Hepatocyte (in vitro differentiated cells): ENCODE measurements around the gene DLEC1. TPM values are rescaled to one million over a fixed set of nuclear protein-coding genes. Genes with fewer than 3 reads are reported as not detected.

Experiments used
- DNase-seq: peaks from one replicate; pipeline ENCODE4 v3.0.0-alpha.2; 2016; ENCODE audit warnings: low spot score
- H2AFZ ChIP-seq: fragments of 200-600 bp; sonication (generic); 2 replicates; pipeline ENCODE4 v1.6.0; 2016; ENCODE audit warnings: antibody characterized with exemption, mild to moderate bottlenecking
- H3K27ac ChIP-seq: fragments of 200-600 bp; sonication (generic); 2 replicates; pipeline ENCODE4 v1.5.1; 2016; ENCODE audit warnings: mild to moderate bottlenecking
- H3K27me3 ChIP-seq: fragments of 200-600 bp; sonication (generic); 2 replicates; pipeline ENCODE4 v1.6.1; 2016
- H3K36me3 ChIP-seq: fragments of 200-600 bp; sonication (generic); replicated peaks from 2 replicates; pipeline ENCODE4 v1.5.1; 2016; ENCODE audit warnings: low read depth; ENCODE audit not compliant: insufficient read depth
- H3K4me1 ChIP-seq: fragments of 200-600 bp; sonication (generic); 2 replicates; pipeline ENCODE4 v1.5.1; 2016; ENCODE audit warnings: mild to moderate bottlenecking, moderate library complexity; ENCODE audit not compliant: insufficient read depth
- H3K4me2 ChIP-seq: fragments of 200-600 bp; sonication (generic); 2 replicates; pipeline ENCODE4 v1.6.0; 2016
- H3K4me3 ChIP-seq: fragments of 200-600 bp; sonication (generic); 2 replicates; pipeline ENCODE4 v1.5.1; 2016; ENCODE audit warnings: mild to moderate bottlenecking
- H3K79me2 ChIP-seq: fragments of 200-600 bp; sonication (generic); 2 replicates; pipeline ENCODE4 v1.6.0; 2017; ENCODE audit warnings: mild to moderate bottlenecking
- H3K9me2 ChIP-seq: fragments of 200-600 bp; sonication (generic); replicated peaks from 2 replicates; pipeline ENCODE4 v1.6.0; 2017; ENCODE audit warnings: mild to moderate bottlenecking; ENCODE audit not compliant: insufficient read depth
- H3K9me3 ChIP-seq: fragments of 200-600 bp; sonication (generic); 2 replicates; pipeline ENCODE4 v1.5.1; 2016; ENCODE audit warnings: low read depth, mild to moderate bottlenecking
- H4K20me1 ChIP-seq: fragments of 200-600 bp; sonication (generic); 2 replicates; pipeline ENCODE4 v1.6.0; 2016; ENCODE audit warnings: mild to moderate bottlenecking; ENCODE audit not compliant: insufficient read depth, poor library complexity, severe bottlenecking
- CTCF ChIP-seq: fragments of 200-600 bp; sonication (generic); IDR thresholded peaks from 2 replicates; pipeline ENCODE4 v1.5.1; 2016; ENCODE audit warnings: antibody characterized with exemption, mild to moderate bottlenecking; ENCODE audit not compliant: poor library complexity
- EZH2 ChIP-seq: fragments of 200-600 bp; sonication (generic); IDR thresholded peaks from 2 replicates; pipeline ENCODE4 v1.6.1; 2016; ENCODE audit warnings: antibody characterized with exemption, mild to moderate bottlenecking, borderline replicate concordance
- EZH2phosphoT487 ChIP-seq: fragments of 200-600 bp; sonication (generic); IDR thresholded peaks from one replicate; pipeline ENCODE4 v1.6.1; 2018; ENCODE audit warnings: antibody characterized with exemption, mild to moderate bottlenecking, low read depth, moderate library complexity; ENCODE audit not compliant: unreplicated experiment, severe bottlenecking
- WGBS: methylation state at CpG from one replicate; pipeline ENCODE4 v1.1.6; 2016; ENCODE audit warnings: low lambda C conversion rate; ENCODE audit errors: missing lambda C conversion rate; 5-methylcytosine and 5-hydroxymethylcytosine counted together
- polyA plus RNA-seq: library from polyadenylated mRNA; unstranded; fragments of >200 nt; fragmentation: Nextera tagmentation; extraction: Ambion mirVana; gene quantifications from 2 replicates; pipeline ENCODE4 v1.2.1, GENCODE V29; 2016
- total RNA-seq: library from RNA; depleted of rRNA; stranded (reverse); fragments of >200 nt; gene quantifications from 2 replicates; pipeline ENCODE4 v1.2.3, GENCODE V29; 2014

Gene DLEC1
- total and polyA plus RNA-seq, 2 experiments from 2014 or later, result 0.23 to 1.5 TPM

GRCh38 chr3:38107911-38108648 is 69.1 kb downstream of the DLEC1 start:
- H3K9me3 ChIP-seq, result no peaks in the 10 kb centered on the region
- no peaks in the 10 kb centered on the region for H3K4me1 ChIP-seq
- H3K27ac ChIP-seq, result no peak overlapping the region
- no peak overlapping the region for H2AFZ ChIP-seq
- no peaks in the 10 kb centered on the region for H4K20me1 ChIP-seq
- H3K4me2 ChIP-seq, result no peak overlapping the region
- no peak for DNase-seq
- H3K9me2 ChIP-seq, result no peaks in the 10 kb centered on the region
- H3K4me3 ChIP-seq, result no peak overlapping the region
- TF ChIP-seq EZH2, result no peak
- TF ChIP-seq EZH2phosphoT487, result no peak
- no peak for TF ChIP-seq CTCF
- no peaks in the 10 kb centered on the region for H3K79me2 ChIP-seq
- H3K36me3 ChIP-seq, result no peaks in the 10 kb centered on the region
- H3K27me3 ChIP-seq, result no peaks in the 10 kb centered on the region
- WGBS, result 88% methylated on average over 7 of the region's 7 CpGs

DNA sequence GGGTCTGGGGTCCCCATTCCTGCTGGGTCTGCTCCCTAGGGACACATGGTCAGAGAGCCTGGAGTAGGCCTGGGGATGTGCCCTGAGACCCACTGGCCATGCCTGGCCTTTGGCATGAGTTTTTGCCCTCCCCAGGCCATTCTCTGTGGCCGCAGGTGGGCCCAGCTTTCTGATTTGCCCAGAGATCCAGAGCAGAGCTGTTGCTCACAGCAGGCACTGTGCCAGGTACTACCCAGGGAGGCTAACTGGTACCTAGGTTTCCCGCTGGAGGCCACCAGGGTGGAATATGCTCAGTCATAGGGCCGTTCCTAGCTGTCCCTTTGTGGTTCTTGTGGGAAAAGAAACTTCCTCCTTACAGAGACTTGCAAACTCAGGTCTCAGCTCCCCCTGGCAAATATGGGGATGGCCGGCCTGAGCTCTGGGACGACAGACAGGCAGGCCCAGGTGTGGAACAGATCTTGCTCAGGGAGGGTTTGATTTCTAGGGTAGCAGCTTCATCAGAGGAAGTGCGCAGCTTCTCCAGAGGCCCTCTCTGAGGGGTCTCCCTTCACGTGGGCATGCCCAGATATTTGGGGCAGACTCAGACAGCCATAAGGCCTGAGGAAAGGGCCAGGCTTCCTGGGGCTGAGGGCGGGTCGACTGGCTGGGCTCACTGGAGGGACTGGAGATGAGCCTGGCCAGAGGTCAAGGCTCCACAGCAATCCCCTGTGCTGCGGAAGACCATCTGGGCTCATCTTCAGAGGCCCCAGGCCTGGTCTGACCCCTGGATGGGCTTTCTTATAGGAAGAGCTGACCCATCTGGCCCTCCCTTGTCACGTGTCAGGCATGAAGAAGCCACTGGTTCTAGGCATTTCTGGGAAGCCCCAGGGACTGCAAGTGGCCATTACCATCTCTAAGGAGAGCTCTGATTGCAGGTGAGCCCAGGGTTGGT is 69.9 kb downstream of the DLEC1 start:
- Histone ChIP-seq H3K79me2 (no peaks in the 10 kb centered on the region), H3K4me3 (no peak overlapping the region), H3K9me2 (no peaks in the 10 kb centered on the region), H3K27me3 (no peaks in the 10 kb centered on the region), H3K9me3 (no peaks in the 10 kb centered on the region), H3K27ac (no peak overlapping the region), H4K20me1 (no peaks in the 10 kb centered on the region), H2AFZ (no peak overlapping the region), H3K36me3 (no peaks in the 10 kb centered on the region), H3K4me2 (no peak overlapping the region), H3K4me1 (no peaks in the 10 kb centered on the region)
- WGBS, result 90% methylated on average over 11 of the region's 11 CpGs
- no peak for TF ChIP-seq EZH2phosphoT487
- TF ChIP-seq CTCF, result no peak
- no peak for TF ChIP-seq EZH2
- no peak for DNase-seq

GRCh38 chr3:38109580-38110313 is 70.7 kb downstream of the DLEC1 start:
- Histone ChIP-seq H2AFZ (no peak overlapping the region), H3K9me2 (no peaks in the 10 kb centered on the region), H3K27me3 (no peaks in the 10 kb centered on the region), H3K36me3 (no peaks in the 10 kb centered on the region), H3K27ac (no peak overlapping the region), H3K4me2 (no peak overlapping the region), H3K79me2 (no peaks in the 10 kb centered on the region), H3K4me3 (no peak overlapping the region), H3K9me3 (no peaks in the 10 kb centered on the region), H4K20me1 (no peaks in the 10 kb centered on the region), H3K4me1 (no peaks in the 10 kb centered on the region)
- 96% methylated on average over 17 of the region's 17 CpGs for WGBS
- no peak for TF ChIP-seq EZH2
- TF ChIP-seq CTCF, result no peak
- no peak for TF ChIP-seq EZH2phosphoT487
- no peak for DNase-seq
